Lung (tissue), 12 donors: ENCODE measurements around the gene CDSN. TPM values are rescaled to one million over a fixed set of nuclear protein-coding genes. Genes with fewer than 3 reads are reported as not detected.

ENCODE experiments used
- ATAC-seq: fragments of 200-7000 bp; cut with Tn5 transposase; one replicate; pipeline ENCODE4 v1.9.1; 2020; ENCODE audit warnings: moderate number of reproducible peaks; ENCODE audit not compliant: insufficient read depth, low FRiP score
- DNase-seq, 3 donors: peaks; one replicate each; pipeline ENCODE4 v3.0.0-alpha.2; 2013 to 2017
- H3K27ac ChIP-seq, 2 donors: one replicate each; pipeline ENCODE4 v1.5.1; 2013; ENCODE audit warnings: mild to moderate bottlenecking in 2 of 2, moderate library complexity in 2 of 2, control low read depth in 1 of 2, inconsistent platforms in 1 of 2, low read depth in 1 of 2, low read length in 1 of 2
- H3K27me3 ChIP-seq, 3 donors: one replicate each; pipeline ENCODE4 v1.5.1; 2013; ENCODE audit warnings: low read length in 2 of 3; ENCODE audit not compliant: control insufficient read depth in 3 of 3, insufficient read depth in 3 of 3
- H3K36me3 ChIP-seq, 4 donors: one replicate each; pipeline ENCODE4 v1.5.1; 2013; ENCODE audit warnings: low read length in 4 of 4, mild to moderate bottlenecking in 1 of 4, moderate library complexity in 1 of 4; ENCODE audit not compliant: control insufficient read depth in 4 of 4, insufficient read depth in 4 of 4
- H3K4me1 ChIP-seq, 5 donors: one replicate each; pipeline ENCODE4 v1.5.1; 2013; ENCODE audit warnings: low read length in 5 of 5, mild to moderate bottlenecking in 2 of 5, moderate library complexity in 1 of 5; ENCODE audit not compliant: control insufficient read depth in 5 of 5, insufficient read depth in 5 of 5
- H3K4me3 ChIP-seq: one replicate; pipeline ENCODE4 v1.5.1; 2013; ENCODE audit warnings: mild to moderate bottlenecking, control low read depth, moderate library complexity
- H3K9ac ChIP-seq, 2 donors: one replicate each; pipeline ENCODE4 v1.5.1; 2013; ENCODE audit warnings: low read length in 2 of 2, control low read depth in 1 of 2; ENCODE audit not compliant: insufficient read depth in 1 of 2
- H3K9me3 ChIP-seq, 4 donors: one replicate each; pipeline ENCODE4 v1.5.1; 2013; ENCODE audit warnings: low read length in 3 of 4, mild to moderate bottlenecking in 1 of 4, moderate library complexity in 1 of 4; ENCODE audit not compliant: control insufficient read depth in 4 of 4, insufficient read depth in 3 of 4
- CTCF ChIP-seq: IDR thresholded peaks from 2 replicates; pipeline ENCODE4 v1.5.1; 2012; ENCODE audit warnings: mild to moderate bottlenecking; ENCODE audit errors: control extremely low read depth, extremely low read depth
- WGBS, 2 donors: extraction: QIAGEN DNeasy Blood & Tissue Kit; methylation state at CpG; one replicate each; pipeline ENCODE4 v1.1.7; 2013; 5-methylcytosine and 5-hydroxymethylcytosine counted together
- polyA plus RNA-seq, 2 donors: library from polyadenylated mRNA; stranded (reverse); fragments of 200-250 nt; gene quantifications; one replicate each; pipeline ENCODE4 v1.2.1, GENCODE V29; 2013
- total RNA-seq, 2 donors: library from RNA; depleted of rRNA in 1 of 2; stranded (reverse); fragments of >200 nt in 1 of 2; gene quantifications; one replicate each; pipeline ENCODE4 v1.2.1, GENCODE V29; 2014 to 2021
- donor health status: control.
- donor health status: control.
- donor health status: Bipolar disorder and iron deficiency.
- donor health status: healthy.
- donor health status: DM: yes; HTN: yes; CAD: no.

The CDSN gene
- total and polyA plus RNA-seq, 4 donors = 0.05 to 0.10 (median 0.06) TPM; not detected in 1

DNA sequence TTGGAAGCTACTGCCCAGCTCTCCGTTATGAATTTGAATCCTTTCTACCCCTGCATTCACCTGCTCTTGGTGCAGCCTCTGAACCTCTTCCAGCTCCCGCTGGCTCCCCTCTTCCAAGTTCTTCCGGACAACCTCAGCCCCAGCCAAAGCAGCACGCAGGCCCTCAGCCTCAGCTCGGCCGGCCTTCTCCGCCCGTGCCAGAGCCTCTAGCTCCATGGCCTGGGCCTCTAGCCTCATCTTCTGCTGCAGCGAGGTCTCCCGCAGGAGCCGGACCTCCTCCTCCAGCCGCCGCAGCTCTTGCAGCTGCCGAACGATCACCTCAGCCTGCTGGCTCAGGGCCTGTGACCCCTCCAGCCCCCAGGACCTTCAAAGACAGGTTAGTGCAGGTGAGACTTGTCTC, 34.2 kb upstream of the CDSN start:
- Histone ChIP-seq H3K27ac (no peak overlapping the region), H3K36me3 (peaks cover 0 to 17% (median 8%) of the 10 kb centered on the region in 4 donors), H3K27me3 (no peaks in the 10 kb centered on the region), H3K9ac (no peak overlapping the region), H3K9me3 (no peaks in the 10 kb centered on the region), H3K4me3 (no peak overlapping the region), H3K4me1 (peaks cover 0 to 13% (median 5%) of the 10 kb centered on the region in 5 donors)
- no peak for TF ChIP-seq CTCF
- no peak for DNase-seq
- WGBS, 2 donors = 89 to 97% methylated on average over 15 of the region's 15 CpGs
- ATAC-seq = no peak

DNA sequence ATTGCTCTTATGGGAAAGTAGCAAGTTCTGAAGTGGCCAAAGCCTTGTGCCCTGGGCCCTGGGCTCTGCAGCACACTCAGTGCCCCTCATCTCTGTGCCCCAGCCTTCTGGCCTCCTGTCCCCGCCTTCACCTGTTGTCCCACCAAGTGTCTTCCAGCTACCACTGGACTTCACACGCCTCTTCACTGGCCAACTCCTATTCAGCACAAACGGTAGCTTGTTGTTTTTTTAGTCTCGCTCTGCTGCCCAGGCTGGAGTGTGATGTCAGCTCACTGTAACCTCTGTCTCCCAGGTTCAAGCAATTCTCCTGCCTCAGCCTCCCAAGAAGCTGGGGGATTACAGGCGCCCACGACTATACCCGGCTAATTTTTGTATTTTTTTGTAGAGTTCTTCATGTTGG, 32.5 kb upstream of the CDSN start:
- no peak for TF ChIP-seq CTCF
- Histone ChIP-seq H3K27me3 (no peaks in the 10 kb centered on the region), H3K27ac (no peak overlapping the region), H3K9ac (no peak overlapping the region), H3K4me3 (no peak overlapping the region), H3K9me3 (no peaks in the 10 kb centered on the region), H3K36me3 (peaks cover 0 to 17% (median 8%) of the 10 kb centered on the region in 4 donors), H3K4me1 (peaks cover 0 to 8% (median 3%) of the 10 kb centered on the region in 5 donors)
- no peak for ATAC-seq
- 93 to 95% methylated on average over 7 of the region's 7 CpGs for WGBS, 2 donors
- no peak for DNase-seq

DNA sequence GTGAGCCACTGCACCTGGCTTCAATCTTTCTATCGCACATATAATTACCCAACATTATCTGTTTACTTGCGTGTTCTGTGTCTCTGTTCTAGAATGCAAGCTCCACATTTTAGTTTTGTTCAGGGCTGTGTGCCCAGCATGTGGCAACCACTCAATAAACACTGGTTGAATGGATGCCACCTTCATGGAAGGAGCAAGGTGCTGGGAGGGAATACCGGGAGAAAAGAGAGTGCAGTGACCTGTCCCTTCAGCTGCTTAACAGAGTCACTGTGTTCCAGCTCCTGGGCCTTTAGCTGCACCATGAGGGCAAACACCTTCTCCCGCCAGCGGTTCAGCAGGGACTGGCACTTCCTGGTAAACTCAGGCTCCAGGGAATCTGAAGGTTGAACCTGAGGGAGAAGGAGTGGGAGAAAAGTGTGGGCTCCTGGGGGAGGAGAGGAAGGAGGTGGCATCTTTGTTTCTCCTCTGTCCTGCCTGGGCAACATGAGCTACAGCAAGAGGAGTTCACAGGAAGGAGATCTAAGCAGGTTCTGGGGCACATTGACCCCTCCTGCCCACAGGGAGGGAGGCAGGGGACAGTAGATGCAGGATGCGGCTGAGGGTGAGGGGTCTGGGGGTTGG, 29.7 kb upstream of the CDSN start:
- Histone ChIP-seq H3K4me3 (no peak overlapping the region), H3K9me3 (no peaks in the 10 kb centered on the region), H3K9ac (no peak overlapping the region), H3K4me1 (no peaks in the 10 kb centered on the region), H3K27me3 (no peaks in the 10 kb centered on the region), H3K36me3 (peaks cover 0 to 11% (median 9%) of the 10 kb centered on the region in 4 donors), H3K27ac (no peak overlapping the region)
- no peak for ATAC-seq
- WGBS, 2 donors = 92 to 96% methylated on average over 6 of the region's 6 CpGs
- TF ChIP-seq CTCF = no peak
- DNase-seq = no peak

DNA sequence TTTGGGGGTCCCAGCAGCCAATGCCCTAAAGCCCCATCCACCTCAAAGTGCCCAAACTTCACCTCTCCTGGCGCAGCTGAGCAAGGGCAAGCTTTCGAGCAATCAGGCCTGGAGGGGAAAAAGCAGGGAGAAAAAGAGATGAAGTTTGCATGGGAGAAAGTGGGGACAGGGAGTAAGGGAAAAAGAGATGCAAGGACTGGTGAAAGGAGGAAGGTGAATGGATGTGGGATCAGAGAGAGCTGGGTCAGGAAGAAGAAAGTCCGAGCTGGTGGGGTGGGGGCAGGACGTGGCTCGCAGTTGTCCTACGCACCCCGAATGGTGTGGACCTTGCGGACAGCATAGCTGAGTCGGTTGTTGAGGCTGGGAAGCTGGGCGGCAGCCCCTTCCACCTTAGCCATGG, 25.1 kb upstream of the CDSN start:
- Histone ChIP-seq H3K4me1 (no peaks in the 10 kb centered on the region), H3K27me3 (no peaks in the 10 kb centered on the region), H3K27ac (no peak overlapping the region), H3K36me3 (peaks cover 0 to 20% (median 7%) of the 10 kb centered on the region in 4 donors), H3K4me3 (no peak overlapping the region), H3K9ac (no peak overlapping the region), H3K9me3 (no peaks in the 10 kb centered on the region)
- no peak for TF ChIP-seq CTCF
- no peak for ATAC-seq
- 95 to 98% methylated on average over 10 of the region's 10 CpGs for WGBS, 2 donors
- no peak for DNase-seq
